GM21360 (cell line): Measurements from ENCODE around the gene SELENOO.
"Not testable (repeated sequence)": the region's sequence is repeated elsewhere in the genome, so short reads cannot be mapped to it uniquely, and the experiment has no call there.

Source experiments
- ATAC-seq: cut with Tn5 transposase; IDR thresholded peaks from one replicate; pipeline ENCODE4 v1.9.1; 2021; ENCODE audit warnings: mild to moderate bottlenecking, moderate library complexity; ENCODE audit not compliant: unreplicated experiment

Gene SELENOO

DNA sequence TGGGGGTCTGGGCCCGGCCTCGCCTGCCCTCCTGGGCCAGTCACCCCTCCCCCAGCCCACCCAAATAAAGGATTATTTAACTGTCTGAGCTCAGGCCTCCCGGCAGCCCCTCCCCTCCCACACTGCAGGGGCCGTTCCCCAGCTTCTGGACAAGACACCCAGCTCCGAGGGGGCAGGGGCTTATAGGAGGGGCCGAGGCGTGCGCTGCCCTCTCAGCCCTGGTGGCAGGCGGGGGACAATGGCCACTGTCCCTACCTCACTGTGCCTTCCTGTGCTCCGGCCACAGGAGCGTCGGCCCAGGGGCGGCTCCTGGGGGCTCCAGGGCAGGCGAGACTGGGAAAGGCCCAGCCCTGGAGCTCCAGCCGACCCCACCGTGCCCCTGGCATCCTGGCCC is 2.2 kb upstream of the SELENOO start:
- ATAC-seq: no peak

DNA sequence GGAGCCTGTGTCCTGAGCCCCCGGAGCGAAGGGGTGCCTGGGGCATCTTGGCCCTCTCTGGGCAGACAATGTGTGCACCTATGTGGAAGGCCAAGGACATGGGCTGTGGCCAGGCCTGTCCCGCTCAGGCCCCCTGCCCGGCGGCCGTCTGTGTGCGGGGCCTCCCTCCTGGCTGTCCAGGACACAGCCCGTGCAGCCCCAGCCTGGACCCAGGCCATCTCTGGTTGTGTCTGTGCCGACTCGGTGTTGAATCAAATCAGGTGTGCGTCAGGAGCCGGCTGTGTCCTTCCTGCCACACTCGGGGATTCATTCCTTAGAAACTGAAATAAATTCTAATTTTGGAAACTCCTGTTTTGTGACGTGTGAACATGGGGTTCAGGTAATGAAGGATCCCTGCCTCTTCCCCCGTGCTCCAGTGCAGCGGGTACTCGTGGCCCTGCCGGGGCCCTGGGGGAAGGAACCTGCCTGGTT is 1.5 kb upstream of the SELENOO start:
- ATAC-seq: no peak

DNA sequence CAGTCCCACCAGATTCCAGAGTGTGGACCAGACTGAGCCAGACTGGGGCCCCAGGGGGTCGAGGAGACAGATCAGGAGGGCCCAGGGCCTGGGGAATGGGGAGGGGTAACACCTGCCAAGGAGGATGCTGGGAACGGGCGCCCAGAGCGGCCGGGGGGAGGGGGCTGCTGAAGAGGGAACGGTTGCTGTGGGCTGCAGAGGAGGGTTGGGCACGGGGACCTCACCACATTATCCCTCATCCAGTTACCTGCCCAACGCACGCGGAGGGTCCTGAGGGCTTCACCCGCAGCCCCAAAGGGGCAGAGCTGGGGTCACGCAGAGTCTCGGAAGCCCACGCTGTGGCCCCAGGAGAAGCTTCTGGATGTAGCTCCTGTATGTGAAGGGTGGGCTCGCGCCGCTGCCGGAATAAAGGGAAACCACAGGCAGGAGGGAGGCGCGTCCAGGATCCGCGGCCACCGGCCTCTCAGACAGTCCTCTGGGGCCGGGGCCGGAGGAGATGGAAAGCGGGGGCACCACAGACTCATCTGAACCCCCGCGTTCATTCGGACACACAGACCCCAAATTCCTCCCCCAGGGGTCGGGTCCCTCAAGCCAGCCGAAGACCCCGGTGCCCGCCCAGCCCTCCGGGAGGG is 866 bp upstream of the SELENOO start:
- no peak for ATAC-seq

DNA sequence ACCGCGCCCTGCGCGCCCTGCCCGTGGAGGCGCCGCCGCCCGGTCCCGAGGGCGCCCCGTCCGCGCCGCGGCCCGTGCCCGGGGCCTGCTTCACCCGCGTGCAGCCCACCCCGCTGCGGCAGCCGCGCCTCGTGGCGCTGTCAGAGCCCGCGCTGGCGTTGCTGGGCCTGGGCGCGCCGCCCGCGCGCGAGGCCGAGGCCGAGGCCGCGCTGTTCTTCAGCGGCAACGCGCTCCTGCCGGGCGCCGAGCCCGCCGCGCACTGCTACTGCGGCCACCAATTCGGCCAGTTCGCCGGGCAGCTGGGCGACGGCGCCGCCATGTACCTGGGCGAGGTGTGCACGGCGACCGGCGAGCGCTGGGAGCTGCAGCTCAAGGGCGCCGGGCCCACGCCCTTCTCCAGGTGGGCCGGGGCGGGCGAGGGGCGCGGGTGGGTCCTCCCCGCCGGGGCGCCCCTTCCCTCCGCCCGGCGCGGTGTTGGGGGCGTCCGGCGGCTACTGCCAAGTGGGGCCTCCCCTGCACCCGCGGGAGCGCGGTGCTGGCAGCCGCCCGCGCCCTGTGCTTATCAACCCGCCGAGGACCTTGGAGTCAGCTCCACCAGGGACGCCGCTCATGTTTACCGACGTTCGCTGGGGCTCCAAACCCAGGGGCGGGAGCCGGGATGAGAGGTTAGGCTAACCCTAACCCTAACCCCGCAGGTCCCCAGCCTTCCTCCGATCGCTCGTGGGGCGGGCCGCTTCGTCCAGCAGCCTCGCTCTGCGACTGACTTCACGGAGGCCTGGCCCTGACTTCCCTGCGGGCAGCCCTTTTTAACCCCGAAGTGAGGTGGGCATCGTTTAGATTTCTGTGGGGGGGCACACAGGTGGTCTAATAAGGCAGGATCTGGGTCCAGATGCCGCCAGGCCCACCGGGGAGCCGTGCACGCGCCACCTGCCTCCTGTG is 649 bp downstream of the SELENOO start:
- ATAC-seq: peak; percentile 25

DNA sequence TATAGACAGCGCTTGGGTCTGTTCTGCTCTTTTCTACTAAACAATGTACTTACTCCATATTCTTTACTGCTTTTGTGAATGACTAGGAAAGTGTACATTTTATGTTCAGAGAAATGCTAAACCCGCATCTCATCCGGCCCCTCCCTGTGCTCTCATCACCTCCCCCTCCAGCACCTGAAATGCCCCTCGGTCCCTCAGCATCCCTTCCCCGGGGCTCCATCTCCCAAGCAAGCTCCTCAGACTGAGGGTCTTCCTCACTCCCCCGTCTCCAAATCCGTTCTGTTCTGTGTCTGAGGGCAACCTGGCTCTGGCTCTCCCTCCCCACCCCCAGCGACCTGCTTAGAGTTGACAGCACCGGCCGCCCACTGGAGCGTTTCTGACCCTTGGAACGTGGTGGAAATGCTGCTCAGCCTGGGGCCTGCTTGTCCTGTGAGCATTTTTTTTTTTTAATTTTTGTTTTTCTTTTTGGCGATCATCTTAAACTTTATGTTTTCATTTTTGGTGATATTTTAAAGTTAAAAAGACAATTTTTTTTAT is 1.4 kb downstream of the SELENOO start:
- ATAC-seq: no peak

DNA sequence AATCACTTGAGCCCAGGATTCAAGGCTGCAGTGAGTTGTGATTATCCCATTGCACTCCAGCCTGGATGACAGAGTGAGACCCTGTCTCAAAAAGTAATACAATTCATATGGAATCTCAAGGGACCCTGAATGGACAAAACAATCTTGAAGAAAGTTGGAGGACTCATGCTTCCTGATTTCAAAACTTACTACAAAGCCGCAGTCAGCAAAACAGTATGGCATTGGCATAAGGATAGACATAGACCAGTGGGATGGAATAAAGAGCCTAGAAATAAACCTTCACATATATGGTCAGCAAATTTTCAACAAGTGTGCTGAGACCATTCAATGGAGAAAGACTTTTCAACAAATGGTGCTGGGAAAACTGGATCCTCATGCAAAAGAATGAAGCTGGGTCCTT is 2.5 kb downstream of the SELENOO start:
- ATAC-seq: no peak

DNA sequence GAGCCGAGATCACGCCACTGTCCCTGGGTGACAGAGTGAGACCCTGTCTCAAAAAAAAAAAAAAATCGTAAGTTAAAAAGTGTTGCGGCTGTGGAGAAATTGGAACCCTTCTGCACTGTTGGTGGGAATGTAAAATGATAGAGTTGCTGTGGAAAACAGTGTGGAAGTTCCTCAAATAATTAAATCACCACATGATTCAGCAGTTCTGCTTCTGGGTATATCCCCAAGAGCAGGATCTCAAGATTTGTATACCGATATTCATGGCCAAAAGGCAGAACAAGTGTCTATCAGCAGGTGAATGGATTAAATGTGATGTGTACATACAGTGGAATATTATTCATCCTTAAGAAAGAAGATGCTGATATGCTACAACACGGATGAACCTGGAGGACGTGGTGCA is 3.8 kb downstream of the SELENOO start:
- no peak for ATAC-seq

DNA sequence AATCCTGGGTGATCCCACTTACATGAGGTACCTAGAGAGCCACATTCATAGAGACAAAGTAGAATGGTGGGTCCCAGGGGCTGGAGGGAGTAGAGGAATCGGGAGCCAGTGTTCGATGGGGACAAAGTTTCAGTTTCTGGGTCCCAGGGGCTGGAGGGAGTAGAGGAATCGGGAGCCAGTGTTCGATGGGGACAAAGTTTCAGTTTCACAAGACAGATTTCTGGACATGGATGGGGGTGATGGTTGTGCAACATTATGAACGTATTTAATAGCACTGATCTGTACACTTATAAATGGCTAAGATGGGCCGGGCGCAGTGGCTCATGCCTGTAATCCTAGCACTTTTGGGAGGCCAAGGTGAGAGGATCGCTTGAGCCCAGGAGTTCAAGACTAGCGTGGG is 4.2 kb downstream of the SELENOO start:
- ATAC-seq: not testable (repeated sequence)

DNA sequence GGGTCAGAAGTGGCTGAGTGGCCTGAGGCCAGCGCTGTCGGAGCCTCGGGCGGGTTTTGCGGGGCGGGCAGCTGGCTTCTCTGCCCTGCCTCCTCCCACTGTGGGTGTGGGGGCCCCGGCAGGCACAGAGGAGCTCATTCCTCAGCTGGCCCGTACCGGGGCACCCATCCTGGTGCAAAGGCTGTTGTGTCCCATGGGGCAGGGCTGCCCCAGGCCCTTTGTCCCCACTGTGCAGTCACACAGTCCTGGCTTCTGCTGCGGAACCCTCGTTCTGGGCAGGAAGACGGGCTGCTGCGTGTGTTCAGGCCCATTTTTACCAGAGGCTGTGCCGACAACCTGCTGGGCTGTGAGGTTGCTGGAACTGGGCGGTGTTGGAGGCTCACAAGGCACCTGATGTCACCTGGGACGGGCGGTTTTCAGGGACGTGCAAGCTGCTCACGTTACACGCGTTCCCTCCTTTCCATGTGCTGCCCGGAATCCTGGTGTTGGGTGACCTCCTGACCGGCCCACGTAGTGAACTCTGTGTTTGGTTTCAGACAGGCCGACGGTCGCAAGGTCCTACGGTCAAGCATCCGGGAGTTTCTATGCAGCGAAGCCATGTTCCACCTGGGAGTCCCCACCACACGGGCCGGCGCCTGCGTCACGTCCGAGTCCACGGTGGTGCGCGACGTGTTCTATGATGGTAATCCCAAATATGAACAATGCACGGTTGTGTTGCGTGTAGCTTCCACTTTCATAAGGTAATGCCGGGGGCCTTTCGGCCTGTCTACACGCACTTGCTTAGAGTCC is 5.2 kb downstream of the SELENOO start:
- no peak for ATAC-seq

DNA sequence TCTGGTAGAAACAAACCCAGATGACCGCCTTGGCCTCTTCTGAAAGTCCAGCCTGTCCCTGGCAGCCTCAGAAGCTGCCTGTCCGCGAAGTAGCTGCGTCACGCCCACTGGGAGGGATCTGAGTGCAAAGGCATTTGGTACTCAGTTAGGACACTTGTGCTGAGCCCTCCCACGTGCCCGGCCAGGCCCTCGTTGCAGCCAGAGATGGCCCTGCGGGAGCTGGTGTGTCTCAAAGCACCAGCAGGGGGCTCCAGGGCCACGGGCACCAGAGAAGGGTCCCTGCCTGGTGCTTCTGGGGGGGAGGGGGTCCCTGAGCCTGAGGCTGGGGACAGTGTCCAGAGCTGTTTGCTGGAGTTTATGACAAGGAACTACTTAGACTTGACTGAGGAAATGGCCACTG is 5.8 kb downstream of the SELENOO start:
- no peak for ATAC-seq

DNA sequence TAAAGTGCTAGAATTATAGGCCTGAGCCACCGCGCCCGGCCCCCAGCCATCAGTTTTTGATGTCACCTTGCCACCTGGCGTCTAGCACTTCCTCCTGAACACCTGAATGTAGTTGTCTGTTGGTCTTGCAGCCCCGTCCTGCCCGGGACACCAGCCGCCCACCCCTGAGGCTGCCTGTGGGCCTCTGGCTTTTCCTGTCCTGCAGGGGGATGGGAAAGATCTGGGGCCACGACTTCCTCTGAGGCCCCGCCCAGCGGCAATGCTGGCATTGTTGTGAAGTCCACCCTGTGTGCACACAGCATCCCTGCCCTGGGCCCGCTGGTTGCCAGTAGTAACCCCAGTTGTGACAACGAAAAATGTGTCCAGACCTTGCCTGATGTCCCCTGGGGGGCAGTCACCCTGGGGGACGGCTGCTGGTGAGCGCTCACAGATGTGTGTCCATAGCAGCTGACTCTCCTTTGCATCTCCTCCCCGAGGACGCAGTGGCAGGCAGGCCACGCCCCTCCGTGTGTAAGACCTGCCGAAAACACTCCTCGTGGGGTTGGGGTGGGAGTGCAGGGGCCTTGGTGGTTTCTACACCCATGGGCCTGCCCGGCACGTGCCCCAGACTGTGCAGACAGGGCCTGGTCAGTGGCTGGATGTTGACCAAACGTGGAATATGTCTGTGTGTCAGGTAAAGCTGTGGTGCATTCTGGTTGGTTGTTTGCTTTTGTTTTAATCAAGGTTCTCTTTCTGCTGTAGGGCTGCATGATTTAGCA is 6.8 kb downstream of the SELENOO start:
- no peak for ATAC-seq

DNA sequence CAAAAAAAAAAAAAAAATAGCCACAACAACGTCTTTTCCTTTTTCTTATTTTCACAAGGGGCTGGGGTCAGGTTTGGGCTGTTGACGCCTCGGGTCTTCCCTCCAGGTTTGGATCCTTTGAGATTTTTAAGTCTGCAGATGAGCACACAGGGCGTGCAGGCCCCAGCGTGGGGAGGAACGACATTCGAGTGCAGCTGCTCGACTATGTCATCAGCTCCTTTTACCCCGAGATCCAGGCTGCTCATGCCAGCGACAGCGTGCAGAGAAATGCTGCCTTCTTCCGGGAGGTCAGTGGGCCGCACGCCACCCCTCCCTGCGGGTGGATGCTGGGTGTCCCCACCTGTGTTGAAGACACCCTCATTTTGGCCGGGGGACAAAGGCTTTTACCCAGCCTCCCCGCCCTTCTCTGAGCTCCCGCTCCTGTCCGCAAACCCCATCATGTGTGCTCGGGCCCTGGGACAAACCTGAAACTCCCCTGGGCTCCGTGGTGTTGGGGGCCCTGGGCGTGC is 7.7 kb downstream of the SELENOO start:
- no peak for ATAC-seq

DNA sequence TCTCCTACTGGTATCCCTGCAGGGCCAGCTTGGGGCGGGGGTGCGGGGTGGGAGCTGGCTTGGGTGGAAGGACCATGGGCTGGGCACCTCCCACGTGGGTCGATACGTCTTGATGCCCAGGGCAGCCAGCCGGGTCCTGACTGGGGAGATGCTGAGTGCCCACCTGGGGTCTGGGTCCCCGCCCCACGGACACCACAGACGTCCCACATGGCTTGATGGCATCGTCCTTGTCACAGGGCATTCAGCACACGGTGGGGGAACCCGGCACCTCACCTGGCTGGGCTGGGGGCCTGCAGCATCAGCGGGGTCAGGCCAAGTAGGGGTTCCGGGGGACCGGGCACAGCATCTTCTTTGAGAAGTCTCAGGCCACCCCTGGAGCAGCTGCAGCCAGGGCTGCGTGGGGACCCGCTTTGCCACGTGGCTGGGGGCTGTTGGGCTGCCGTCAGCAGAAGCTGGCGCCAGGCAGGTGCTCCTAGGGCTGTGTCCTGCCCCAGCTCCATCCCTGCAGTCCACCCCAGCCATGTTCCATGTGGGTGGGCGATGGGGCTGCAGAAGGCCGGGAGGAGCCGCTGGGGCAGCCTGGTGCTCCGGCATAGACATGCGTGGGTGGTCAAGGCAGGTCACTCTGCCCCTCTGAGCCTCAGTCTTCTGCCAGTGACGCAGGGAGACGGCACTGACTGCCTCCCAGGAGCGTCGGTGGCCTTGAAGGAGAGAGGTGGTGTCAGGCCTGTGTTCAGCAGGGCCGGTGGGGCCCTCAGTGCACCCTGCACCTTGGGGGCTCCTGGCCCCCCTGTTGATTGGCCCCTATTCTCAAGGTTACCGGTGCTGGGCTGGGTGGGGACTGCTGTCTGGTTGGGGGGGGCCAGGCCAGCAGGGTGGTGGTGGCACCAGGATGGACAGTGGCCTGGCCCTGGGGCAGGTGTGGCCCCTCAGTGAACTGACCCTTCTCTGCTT is 8.4 kb downstream of the SELENOO start:
- no peak for ATAC-seq

DNA sequence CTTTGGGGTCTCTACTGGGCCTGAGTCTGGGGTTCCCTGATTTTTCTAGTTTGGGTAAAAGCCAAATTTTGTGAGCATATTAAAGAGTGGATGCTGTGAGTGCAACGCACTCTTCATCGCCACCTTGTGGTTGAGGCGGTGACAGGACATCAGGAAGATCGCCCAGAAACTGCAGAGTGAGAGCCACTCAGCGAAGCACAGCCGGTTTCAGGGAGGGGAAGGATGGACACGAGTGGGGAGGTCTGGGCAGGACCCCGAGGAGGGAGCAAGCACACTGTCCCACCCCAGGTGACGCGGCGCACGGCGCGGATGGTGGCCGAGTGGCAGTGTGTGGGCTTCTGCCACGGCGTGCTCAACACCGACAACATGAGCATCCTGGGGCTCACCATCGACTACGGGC is 9.1 kb downstream of the SELENOO start:
- no peak for ATAC-seq

DNA sequence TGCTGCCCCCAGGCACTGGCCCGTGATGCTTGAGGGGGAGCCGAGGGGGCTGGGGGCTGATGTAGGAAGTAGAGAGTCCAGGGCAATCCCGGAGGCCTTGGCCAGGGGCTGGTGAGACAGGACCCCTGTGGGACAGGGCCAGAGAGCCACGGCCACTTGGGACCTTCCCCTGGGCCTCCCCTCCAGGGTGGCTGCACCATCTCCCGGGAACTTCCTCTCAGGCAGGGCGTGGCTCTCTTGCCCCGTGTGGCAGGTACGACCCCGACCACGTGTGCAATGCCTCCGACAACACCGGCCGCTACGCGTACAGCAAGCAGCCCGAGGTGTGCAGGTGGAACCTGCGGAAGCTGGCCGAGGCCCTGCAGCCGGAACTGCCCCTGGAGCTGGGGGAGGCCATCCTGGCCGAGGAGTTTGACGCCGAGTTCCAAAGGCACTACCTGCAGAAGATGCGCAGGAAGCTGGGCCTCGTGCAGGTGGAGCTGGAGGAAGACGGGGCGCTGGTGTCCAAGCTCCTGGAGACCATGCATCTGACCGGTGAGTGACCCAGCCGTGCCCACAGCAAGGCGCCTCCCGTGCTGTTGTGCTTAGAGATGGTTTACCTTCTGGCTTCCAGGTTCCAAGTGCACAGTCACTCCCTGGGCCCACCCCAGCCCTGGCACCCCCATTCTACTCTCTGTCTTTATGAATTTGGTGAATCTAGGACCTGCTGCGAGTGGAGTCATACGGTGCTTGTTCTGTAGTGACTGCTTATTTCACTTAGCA is 9.7 kb downstream of the SELENOO start:
- ATAC-seq: no peak

DNA sequence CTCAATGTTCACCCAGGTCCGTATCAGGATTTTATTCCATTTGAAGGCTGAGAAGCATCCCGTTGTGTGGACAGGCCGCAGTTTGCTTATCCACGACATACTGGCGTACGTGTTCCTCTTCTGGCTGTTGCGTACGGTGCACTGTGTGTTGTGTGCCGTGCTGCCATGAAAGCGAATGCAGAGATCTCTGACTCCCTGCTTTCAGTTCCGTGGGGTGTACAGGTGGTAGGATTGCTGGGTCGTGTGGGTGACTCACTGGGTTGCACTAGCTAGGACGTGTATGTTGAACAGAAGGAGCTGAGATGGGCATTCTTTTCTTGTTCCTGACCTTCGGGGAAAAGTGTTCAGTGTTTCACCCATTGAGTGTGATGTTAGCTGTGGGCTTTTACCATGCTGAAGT is 10.3 kb downstream of the SELENOO start:
- no peak for ATAC-seq

DNA sequence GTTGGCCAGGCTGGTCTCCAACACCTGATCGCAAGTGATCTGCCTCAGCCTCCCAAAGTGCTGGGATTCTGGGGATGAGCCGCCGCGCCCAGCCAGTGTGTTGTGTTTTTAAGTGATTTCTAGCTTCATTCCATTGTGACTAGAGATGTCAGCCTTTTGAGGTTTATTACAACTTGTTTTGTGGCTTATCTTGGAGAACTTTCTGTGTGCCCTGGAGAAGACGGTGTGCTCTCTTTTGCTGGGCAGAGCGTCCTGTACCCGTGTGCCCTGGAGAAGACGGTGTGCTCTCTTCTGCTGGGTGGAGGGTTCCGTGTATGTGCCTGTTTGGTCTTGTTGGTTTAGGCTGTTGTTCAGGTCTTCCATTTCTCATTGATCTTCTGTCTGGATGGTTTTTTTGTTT is 12.5 kb downstream of the SELENOO start:
- no peak for ATAC-seq

DNA sequence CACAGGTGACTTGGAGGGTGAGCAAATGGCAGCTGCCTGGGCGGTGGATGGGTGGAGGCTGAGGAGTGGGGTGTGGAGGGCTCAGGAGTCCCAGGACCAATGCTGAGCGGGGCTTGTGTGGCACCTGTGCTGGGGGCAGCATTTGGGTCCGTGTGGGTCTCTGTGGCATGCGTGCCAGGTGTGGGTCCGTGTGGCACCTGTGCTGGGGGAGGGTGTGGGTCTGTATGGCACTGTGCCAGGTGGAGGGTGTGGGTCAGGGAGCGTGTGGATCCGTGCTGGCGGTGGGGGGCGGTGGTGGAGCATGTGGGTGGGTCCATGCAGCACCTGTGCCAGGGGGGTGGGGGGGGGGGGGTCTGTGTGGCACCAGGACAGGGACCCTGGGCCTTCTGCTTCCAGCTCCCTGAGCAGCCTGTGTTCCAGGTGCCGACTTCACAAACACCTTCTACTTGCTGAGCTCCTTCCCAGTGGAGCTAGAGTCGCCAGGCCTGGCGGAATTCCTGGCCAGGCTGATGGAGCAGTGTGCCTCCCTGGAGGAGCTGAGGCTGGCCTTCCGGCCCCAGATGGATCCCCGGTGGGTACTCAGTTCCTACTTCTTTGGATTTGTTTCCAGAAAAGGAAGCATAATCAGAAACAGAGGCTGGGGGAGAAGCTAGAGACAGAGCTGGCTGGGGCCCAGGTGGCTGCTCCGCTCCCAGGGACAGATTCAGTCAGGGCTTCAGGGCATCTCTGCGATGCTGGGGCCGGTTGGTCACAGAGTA is 14.7 kb downstream of the SELENOO start:
- ATAC-seq: no peak
